Measurements from ENCODE around the gene HDAC11.

- no peak for TF ChIP-seq POLR2AphosphoS5 (IDR thresholded peaks at IDR 0.05; ENCODE audit: borderline replicate concordance, low read depth, low read length)
- TF ChIP-seq EZH2 (IDR thresholded peaks at IDR 0.05), result no peak
Measured at GRCh38 chr3:13519006-13519791, 39.1 kb downstream of the HDAC11 start.
